Amniotic epithelial cell (primary cell): Measurements from ENCODE around the gene CSTPP1.

Experiments used
- DNase-seq: peaks from one replicate; pipeline ENCODE4 v3.0.0-alpha.2; 2010; ENCODE audit warnings: low read depth

Gene CSTPP1

GRCh38 chr11:47132981-47133380 lies 196.4 kb downstream of the CSTPP1 start:
- no peak for DNase-seq

- no peak for DNase-seq
Observed at GRCh38 chr11:47136327-47136726, 199.8 kb downstream of the CSTPP1 start.

DNA sequence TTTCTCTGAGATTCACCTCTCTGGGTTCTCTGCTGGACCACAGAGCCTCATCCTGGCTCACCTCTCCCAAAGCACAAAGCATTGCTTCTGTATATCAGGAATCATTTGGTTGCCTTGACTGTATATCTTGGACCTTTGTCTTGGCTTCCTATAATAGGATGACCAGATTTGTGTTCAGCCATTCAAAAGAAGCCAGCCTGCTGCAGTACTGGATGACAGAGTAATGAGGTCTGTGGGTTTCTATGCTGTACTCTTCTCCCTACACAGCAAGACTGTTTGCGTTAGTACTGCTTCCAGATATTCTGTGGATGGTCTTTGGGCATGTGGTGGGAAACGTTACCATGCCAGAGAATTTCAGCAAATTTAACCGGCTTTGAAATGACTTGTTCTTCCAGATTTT lies 200.4 kb downstream of the CSTPP1 start:
- no peak for DNase-seq

DNA sequence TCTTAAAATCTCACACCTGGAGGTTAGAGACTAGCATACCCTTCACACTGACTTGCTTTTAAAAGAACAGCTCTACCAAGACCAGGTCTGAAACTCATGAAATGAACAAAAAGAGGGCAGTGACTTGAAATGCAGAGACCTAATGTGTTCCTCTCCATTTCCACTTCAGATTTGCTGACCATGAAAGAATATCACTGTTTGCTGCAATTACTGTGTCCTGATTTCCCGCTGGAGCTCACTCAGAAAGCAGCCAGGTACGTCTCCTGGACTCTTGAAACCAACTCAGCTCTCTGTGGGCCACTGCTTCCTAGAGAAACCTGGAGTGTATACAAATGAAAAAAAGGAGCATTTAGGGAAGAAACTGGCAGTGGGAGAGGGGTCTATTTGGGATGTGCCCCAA lies 200.9 kb downstream of the CSTPP1 start:
- DNase-seq = no peak

DNA sequence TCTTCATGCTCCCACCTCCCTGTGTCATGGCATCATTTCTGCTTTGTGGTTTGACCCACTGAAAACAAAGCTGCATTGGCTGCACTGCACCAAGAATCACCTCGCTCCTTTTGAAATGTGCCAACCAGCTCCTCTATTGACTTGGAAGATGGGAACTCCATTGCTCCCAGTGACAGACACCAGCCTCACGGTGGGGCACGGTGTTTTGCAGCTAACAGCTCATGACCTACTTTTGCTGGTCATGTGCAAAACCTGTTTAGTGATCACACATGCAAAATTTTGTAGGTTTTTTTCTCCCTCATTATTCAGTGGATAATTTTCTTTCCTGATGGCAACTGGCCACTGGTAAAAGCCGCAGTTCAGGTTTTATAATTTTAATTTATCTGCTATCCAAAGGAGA lies 203.3 kb downstream of the CSTPP1 start:
- no peak for DNase-seq

- DNase-seq = peak; percentile 66
Observed at GRCh38 chr11:47143322-47143721, 206.8 kb downstream of the CSTPP1 start.

DNA sequence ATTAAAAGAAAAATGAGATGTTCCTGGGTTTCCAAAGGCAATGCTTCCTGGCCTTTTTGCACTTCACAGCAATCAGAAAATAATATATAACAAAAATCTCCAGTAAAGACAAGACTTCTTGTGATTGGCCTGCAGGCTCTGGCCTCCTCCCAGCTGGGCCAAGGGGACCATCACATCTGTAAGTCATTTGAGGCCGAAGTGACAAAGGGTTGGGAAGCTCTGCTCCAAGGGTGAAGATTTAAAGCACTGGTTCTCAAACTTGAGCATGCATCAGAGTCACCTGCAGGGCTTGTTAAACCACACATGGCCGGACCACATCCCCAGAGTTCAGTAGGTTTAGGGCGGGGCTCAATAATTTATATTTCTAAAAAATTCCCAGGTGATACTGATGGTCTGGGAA lies 208.0 kb downstream of the CSTPP1 start:
- no peak for DNase-seq

DNA sequence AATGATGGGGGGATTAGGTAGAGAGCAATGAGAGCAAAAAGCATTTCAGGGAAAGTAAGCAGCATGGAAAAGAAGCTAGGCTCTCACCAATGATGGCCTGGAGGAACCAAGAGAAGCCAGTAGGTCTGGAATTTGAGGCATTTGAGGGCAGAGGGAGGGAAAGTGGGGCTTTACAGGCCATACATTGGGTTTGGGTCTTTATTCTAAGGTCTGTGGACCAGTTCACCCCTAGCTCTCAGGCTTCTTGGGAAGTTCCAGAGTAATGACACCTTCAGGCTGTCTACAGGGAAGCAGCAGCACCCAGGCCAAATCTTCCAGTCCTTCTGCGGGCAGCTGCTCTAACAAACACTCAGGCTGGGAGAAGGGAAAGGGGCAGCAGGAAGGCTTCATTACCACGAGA lies 210.7 kb downstream of the CSTPP1 start:
- DNase-seq = no peak

DNA sequence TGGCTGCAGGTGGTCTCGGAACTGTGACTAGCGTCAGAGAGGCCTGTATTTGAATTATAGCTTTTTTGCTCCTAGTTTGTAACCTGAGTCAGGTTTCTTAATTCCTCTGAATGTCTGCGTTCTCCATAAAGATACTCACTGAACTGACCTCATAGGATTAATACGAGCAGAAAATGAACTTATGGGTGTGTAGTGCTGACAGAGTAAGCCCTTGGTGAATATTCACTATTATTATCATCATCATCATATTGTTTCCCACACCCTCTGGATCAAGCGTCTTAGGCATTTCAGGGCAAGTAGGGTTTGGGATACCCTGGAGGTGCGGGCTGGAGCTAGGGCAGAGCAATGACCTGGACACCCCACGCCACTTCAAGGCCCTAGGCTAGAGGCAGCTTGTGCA lies 211.1 kb downstream of the CSTPP1 start:
- no peak for DNase-seq

DNA sequence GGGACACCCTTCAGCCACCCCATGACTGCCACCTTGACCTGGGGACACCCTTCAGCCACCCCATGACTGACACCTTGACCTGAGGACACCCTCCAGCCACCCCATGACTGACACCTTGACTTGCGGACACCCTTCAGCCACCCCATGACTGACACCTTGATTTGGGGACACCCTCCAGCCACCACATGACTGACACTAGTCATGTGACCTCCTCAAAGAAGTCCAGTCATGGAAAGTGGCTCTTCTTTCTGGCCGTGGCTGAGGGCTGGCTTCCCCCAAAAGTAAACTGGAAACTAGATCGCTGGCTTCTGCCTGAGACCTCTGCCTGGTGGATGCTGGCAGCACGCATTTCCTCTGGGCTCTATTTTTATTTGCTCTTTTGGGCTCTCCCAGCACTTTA lies 211.7 kb downstream of the CSTPP1 start:
- no peak for DNase-seq

GRCh38 chr11:47148903-47149531 lies 212.5 kb downstream of the CSTPP1 start:
- DNase-seq = no peak

DNA sequence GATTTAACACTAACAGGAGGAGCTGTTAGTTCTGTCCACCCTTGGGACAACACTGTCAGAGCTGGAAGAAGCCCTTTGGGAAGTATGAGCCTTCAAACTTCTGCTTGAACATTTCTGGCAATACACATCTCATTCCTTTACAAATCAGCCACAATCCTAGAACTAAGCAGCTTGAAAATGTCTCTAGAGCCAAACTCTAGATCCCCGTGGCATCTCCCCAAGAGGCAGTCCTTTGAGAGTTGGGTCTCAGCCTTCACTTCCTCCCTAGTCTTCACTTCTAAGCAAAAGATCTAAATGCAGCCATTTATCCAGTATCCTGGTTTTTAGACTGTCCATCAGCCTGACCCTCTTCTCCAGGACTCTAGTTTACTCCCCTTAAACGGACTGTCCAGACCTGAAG lies 213.2 kb downstream of the CSTPP1 start:
- DNase-seq = no peak

DNA sequence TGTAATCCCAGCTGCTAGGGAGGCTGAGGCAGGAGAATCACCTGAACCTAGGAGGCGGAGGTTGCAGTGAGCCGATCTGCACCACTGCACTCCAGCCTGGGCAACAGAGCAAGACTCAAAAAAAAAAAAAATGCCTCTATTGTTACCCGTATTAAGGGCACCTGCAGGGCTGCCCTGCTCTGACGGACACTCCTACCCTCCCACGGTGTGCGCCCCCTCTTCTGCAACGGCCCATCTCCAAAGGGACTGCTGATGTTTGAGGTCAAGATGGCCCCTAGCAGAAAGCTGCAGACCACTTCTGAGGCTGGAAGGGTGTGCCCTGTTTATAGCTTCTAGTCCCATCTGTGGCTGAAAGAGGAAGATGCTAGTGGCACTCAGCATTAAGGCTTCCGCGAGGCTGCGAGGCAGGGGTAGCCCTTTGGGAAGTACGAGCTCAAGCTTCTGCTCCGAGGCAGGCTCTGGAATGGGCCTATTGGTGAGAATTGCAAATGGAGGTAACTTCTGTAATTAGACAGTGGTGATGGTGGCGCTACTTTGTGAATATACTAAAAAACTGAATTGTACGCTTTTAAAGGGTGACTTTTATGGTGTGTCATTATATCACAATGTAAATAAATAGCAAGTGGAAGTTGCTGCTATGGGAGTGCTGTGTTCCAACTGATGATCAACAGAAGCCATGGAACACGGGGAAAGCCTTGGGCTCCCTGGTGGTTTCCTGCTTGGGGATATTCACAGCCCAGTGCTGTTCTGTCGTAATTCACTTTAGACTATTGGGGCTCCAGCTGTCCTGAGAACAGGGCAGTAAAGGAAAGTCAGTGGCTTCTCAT lies 215.8 kb downstream of the CSTPP1 start:
- DNase-seq = no peak

DNA sequence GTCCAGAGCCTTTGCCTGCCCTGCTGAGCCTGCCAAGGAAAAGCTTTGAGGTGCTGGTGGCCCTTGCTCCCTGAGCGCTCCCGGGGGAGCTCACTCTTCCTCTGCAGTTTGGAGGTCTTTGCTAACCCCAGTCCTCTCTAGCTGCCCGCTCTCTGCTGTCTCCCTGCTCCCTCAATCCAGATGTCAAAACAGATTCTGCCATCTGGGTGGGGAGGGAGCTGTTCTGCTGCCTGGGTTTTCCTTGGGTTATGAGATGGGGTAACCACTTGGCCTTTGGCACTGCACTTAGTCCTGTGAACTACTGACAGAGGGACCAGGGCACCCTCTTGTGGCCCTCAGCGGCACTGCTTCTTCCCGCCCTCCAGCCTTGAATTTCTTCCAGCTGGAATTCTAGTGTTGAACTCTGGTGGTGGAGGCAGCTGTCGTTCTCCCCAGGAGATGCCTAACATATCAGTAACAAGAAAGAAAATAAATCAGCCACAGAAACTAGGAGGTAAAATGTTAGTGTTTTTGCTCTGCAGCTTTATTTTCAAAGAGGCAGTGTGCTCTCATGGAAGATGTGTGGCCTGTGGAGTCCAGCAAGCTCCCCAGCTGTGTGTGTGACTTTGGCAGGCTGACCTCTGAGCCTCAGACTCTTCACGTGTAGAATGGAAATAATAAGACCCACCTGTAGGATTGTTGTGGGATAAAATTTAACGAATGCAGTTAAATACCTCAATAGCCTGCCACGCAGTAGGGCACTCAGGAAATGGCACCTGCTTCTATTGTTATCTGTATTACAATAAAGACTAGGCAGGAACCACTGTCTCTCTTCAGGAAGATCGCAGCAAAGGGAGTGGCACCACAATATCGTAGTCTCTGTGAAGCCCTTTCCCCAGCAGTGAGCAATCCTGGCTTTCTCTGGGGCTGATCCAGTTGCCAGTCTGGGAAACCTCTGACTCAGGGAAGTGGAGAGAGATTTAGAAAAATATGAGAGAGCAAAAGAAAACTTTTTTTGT lies 216.7 kb downstream of the CSTPP1 start:
- DNase-seq = peak; percentile 77

DNA sequence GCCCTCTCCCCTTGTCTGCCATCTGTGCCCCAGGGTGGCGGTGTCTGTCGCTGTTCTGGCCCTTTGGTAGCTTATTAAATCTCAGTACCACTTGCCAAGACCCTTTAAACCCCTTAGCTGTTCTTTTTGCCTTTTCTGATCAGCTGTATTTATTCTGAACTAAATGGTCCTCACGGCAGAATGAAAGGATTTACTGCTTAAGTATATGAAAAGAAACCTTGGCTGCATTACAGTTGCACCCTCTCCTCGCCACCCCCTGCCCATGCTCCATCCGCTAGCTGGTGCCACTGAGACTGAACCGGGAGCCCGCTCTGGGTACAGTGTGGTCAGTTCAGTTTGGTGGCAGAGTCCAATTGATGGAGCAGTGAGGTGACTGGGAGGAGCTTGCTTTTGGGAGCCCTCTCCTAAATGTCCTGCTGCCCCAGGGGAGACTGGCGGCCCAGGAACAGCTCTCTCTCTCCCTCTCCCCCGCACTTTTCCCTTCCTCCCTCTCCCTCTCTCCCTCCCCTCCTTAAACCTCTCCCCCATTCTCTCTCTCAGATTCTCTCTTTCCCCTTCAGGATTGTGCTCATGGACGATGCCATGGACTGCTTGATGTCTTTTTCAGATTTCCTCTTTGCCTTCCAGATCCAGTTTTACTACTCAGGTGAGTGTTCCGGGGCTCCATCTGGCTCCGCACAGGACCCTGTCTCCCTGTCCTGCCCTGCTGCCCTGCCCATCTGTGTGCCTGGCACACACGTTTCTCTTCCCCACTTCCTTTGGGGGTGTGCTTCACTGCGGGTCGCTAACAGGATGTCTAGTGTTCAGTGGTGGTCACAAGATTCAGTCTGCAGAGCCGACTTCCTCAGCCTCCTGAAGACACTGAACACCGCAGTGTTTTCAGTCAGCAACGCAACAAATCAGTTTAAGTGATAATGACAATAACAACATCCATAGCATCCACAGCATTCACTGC lies 218.3 kb downstream of the CSTPP1 start:
- no peak for DNase-seq

DNA sequence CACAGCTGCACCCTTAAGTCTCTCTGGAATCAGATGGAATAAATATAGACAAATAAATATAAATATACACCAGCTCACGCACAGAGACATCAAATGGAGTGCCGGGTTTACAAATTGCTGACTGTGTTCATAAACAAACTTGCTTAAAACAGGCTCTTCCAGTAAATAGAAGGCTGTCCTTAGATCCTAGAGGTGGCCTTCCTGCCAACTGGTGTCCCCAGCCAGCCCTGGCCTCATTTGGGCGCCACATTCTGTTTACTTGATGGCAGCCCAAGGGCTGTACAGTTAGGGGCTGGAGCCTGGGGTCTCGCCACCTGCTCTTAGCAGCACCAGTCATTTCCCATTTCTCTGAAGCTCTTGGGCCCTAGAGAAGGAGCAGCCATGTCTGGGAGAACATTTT lies 219.3 kb downstream of the CSTPP1 start:
- DNase-seq = no peak

DNA sequence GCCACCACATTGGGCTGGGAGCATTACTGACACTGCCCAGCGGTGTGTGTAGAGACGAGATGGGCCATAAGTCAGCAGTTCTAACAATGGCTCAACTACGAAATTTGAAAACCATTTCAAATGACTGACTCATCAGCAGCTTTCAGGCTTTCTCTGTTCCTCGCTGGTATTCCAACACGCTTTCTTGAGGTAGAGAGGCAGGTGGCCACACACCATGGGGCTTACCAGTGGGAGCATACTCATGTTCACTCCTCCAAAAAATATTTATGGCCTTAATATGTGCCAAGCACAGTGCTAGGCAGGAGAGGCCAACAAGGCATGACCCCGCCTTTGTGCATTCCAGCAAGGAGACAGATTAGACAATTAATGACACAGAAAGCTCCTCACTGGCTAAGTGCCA lies 219.8 kb downstream of the CSTPP1 start:
- DNase-seq = peak; percentile 33

DNA sequence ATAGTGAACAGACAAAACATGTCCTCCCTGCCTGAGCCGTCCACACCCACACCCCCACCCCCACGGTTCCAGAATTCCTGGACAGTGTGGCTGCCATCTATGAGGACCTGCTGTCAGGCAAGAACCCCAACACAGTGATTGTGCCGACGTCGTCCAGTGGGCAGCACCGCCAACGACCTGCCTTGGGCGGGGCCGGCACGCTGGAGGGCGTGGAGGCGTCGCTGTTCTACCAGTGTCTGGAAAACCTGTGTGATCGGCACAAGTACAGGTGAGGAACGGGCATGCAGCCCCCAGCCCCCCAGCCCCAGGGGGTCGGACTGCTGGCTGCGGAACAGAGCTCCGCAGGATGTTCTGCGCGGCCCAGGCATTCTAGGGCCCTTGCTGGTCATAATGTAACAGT lies 220.4 kb downstream of the CSTPP1 start:
- DNase-seq = no peak

GRCh38 chr11:47157805-47158204 lies 221.2 kb downstream of the CSTPP1 start:
- no peak for DNase-seq

- no peak for DNase-seq
Observed at GRCh38 chr11:47158242-47158641, 221.7 kb downstream of the CSTPP1 start.

- no peak for DNase-seq
Observed at GRCh38 chr11:47160753-47161133, 224.2 kb downstream of the CSTPP1 start.
